GM19238 (cell line): Measurements from ENCODE around the gene ALDH4A1.
"Not testable (repeated sequence)": the region's sequence is repeated elsewhere in the genome, so short reads cannot be mapped to it uniquely, and the experiment has no call there.

ENCODE experiments used
- DNase-seq: peaks from one replicate; pipeline ENCODE4 v3.0.0; 2011; ENCODE audit warnings: low spot score; ENCODE audit not compliant: insufficient read length

The ALDH4A1 gene

GRCh38 chr1:18879215-18879790 is 23.1 kb downstream of the ALDH4A1 start:
- DNase-seq: no peak

GRCh38 chr1:18878538-18879214 is 23.7 kb downstream of the ALDH4A1 start:
- no peak for DNase-seq

- no peak for DNase-seq
These were observed 25.1 kb downstream of the ALDH4A1 start for GRCh38 chr1:18877282-18877681.

DNA sequence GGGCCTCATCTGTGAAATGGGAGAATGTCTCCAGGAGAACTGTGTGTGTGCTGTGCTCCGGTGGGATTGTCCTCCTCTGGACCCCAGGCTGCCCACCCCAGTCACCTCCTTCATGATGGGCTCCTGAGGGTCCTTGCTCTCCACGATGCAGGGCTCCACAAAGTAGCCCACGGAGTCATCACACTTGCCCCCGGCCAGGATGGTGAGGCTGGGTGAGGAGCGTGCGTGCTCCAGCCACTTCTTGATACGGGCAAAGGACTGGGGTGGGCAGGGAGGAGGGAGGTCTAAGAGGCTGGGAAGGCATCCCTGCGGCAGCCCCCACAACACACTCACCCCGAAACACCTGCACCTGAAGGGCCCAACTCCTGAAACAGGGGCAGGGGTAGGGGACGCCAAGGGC is 26.1 kb downstream of the ALDH4A1 start:
- no peak for DNase-seq

GRCh38 chr1:18875796-18876128 is 26.6 kb downstream of the ALDH4A1 start:
- DNase-seq: no peak

GRCh38 chr1:18875107-18875795 is 27.1 kb downstream of the ALDH4A1 start:
- peak; percentile 66 for DNase-seq

DNA sequence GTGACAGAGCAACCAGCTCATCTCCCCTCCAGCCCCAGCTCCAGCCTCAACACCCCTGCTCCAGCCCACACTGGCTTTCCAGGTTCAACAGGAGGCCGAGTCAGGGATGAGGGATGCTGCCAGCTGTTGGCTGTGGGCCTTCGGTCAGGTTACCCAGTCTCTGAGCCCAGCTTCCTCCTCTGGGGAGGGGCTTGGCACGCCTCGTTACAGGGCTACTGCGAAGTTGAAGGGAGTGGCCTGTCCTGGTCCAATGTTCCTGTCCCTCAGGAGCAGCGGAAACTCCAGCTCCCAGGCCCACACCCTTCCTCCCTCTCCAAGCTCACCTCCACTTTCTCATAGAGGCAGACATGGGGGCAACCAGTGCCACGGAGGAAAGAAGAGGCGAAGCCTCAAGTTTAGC is 27.8 kb downstream of the ALDH4A1 start:
- DNase-seq: no peak

DNA sequence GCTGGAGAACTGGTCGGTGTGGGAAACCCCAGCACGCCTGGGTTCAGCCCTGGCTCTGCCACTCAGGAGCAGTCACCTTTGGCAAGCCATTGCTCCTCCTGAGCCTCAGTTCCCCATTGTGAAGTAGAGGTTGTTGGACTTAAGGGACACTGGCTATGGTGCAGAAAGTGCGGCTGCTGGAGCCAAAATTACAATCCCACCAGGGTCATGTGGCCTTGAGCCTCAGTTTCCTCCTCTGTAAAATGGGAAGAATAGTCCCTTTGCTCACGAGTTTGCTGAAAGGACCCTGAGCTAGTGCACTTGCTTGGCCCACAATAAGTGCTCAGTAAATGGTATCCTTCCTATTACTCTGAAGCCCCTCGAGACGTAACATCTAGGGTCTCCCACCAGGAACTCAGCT is 28.3 kb downstream of the ALDH4A1 start:
- DNase-seq: no peak

DNA sequence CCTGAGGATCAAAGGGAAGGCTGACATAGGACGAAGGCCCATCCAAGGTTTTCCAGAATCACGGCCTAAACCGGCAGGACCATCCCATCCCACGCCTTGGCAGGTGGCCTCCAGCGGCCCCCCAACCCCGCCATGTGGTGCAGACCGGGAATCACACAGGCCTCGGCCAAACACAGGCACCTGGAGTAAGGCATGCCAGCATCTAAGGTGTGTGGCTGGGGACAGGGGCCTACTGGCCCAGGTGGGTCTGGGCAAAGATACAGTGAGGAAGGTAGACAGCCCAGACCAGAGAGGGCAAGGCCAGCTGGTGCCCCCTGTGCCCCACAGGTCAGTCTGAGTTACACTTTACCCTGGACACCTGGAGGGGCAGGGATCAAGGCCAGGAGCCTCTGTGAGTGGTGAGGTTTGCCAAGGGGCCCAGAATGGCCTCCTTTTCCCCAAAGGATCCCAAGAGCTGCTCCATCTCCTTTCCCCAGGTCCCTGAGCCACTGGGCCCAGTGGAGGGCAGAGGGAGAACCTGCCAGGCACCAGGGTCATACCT is 30.2 kb downstream of the ALDH4A1 start:
- no peak for DNase-seq

DNA sequence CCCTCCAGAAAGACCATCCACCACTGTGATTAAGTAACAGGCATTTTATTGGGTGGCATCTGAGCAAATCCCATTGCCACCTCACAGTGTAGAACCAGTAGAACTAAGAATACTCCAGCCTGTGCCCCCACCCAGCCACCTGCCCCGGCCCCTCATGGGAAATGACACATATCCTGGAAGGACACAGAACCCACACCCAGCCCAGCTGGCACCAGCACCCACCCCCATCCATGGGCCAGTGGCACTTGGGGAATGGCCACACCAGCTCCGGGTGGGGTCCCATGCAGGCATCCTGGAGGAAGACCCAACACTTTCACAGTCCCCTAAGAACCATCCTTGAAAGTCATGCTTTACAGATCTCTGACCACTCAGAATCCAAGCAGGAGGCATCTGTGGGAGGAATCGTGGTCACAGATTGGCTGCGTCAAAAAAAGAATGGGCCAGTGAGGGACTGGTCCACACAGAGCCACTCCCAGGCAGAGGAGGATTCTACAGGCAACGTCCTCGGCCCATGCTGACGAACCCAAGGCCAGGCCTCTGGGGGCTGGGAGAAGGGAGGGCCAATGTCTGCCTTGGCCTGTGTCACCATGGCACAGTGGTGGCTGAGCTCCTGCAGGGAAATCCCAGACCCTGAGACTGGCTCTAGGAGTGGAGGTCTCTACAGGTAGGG is 30.8 kb downstream of the ALDH4A1 start:
- DNase-seq: no peak

DNA sequence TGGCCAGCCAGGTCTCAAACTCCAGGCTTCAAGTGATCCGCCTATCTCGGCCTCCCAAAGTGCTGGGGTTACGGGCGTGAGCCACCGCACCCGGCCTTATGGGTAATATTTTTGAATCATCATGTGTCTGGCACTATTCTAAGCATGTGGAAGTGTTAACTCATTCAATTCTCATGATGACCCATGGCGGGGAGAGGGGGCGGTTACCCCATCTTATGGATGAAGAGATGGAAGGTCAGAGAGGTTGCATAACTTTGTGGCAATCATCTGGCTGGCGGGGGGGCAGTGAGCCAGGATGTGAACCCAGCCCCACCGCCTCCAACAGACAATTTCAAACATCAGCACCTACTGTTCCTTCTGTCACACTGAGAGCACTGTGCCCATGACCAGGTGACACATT is 31.4 kb downstream of the ALDH4A1 start:
- DNase-seq: no peak

DNA sequence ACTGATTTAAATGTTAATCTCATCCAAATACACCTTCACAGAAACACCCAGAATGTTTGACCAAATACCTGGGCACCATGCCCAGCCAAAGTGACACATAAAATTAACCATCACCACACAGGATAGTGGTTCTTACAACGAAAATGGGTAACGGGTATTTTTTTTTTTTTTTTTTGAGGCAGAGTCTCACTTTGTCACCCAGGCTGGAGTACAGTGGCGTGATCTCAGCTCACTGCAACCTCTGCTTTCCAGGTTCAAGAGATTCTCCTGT is 31.8 kb downstream of the ALDH4A1 start:
- not testable (repeated sequence) for DNase-seq

DNA sequence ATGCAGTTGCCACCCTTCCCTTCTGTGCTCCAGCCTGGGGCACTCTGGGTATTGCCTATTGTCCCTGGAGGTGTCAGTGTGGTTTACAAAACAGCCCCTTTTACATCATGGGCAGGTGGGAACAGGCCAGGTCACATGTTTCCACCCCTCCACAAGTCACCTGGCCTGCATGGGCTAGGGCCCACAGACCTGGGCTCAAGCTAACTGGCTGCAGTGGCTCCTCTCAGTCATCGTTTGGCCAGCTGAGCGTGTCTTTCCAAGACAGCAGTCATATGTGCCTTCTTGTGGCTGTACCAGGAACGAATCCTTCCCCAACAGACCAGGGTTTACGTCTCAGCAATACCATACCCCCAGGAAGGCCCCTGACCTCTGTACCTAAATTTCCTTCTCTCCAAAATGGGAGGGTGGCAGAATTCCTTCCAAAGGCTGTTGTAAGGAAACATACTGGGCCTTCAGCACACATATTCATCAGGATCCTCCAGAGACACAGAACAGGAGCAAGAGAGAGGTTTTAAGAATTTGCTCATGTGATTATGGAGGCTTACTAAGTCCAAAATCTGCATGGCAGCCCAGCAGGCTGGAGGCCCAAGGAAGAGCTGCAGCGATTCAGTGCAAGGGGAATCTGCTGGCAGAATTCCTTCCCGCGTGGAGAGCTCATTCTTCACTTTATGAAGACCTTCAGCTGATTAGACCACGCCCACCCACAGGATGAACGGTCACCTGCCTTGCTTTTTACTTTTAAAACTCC is 32.3 kb downstream of the ALDH4A1 start:
- DNase-seq: no peak

GRCh38 chr1:18868801-18869424 is 33.4 kb downstream of the ALDH4A1 start:
- DNase-seq: no peak

DNA sequence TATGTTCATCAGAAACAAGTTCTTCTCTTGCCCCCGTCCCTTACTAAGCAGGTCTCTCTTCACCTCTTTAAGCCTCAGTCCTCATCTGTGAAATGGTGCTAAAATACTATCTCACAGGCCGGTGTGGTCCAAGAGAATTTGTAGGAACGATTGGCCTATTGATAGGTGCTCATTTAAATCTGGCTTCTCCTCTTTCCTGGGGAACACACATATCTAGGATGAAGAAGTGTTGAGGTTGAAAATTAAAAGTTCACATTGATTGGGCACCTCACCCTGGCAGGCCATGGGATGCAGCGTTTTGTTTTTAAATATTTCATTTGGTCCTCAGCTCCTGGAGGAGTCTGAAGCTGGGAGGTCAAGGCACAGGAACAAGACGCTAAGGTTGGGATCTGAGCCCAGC is 34.0 kb downstream of the ALDH4A1 start:
- DNase-seq: no peak

- DNase-seq: no peak
These were observed 35.5 kb downstream of the ALDH4A1 start for GRCh38 chr1:18866846-18867245.

- DNase-seq: no peak
These were observed 36.0 kb downstream of the ALDH4A1 start for GRCh38 chr1:18866314-18866713.

DNA sequence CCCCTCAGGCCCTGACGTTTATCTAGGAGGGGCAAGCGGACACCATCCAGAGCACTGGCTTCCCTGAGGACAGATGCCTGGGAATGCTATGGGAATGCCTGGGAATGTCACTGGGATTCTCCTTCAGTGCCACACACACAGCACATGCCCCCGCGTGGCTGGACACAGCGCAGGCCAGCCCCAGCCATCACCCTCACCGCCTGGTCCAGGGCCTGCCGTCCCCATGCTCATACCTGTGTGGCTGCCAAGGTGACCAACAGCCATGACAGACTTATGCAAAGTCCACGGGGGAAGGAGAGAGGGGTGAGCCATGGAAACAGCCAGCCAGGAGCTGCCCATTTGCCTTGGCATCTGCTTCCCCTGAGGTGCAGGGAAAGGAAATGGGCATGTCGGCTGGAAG is 37.2 kb downstream of the ALDH4A1 start:
- no peak for DNase-seq

DNA sequence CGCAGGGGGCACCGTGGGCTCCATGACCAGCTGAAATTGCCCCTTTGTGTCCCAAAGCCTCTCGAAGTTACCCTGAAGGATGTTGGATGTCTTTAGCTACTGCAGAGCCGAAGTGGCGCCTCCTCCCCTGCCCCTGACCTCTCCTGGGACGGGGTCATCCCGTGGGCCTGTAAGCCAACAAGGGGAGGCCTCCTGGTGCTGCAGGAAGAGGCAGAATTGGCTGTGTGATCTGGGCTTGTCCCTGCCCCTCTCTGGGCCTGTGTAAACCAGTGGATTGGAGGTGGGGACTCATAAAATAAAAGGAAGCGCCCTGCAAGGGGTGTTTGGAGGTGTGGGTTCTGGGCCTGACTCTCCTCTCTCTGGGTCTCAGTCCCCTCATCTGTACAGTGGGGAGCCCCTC is 40.8 kb downstream of the ALDH4A1 start:
- no peak for DNase-seq

DNA sequence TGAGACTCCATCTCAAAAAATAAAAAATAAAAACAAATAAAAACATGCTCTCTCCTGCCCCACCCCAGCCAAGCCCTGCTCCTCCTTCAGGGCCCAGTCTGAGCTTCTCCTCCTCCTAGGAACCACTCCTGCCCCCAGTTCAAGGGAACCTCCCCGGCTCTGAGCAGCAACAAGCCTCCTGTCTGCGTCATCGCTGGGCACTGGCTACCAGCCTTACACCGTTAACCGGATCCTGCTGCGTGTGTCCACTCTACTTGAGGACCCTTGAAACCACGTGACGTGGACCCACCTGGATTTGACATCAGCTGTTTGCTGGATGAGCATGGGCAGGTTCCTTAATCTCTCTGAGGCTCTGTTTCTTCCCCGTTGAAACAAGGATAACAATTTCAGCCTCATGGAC is 41.3 kb downstream of the ALDH4A1 start:
- no peak for DNase-seq

DNA sequence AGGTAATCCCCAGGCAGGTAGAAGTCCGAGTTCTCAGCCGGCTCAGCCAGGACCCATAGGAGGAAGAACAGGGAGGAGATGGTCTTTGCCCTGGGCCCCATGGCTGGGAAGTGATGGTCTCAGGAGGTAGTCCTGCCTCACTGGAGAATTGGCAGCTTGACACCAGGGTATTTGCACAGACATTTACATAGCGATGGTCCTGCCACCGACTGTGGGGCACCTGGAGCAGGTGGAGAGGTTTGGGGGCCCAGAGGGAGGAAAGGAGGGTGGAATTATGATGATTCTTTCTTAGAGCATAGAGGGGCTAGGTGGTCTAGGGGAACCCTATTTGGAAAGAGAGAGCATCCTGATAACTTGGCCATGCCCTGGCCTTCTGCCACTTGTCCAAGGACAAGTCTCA is 42.8 kb downstream of the ALDH4A1 start, which contains the start of gene TAS1R2:
TSS of gene TAS1R2 (minus strand) at position 101 of the 400 bp plus-strand sequence. CDS start at position 101, 0 bp downstream.
- no peak for DNase-seq
